ENCODE results near the gene C19orf85. TPM values are rescaled to one million over a fixed set of nuclear protein-coding genes. Genes with fewer than 3 reads are reported as not detected.

Gene C19orf85
- total and polyA plus RNA-seq, 4 donors: not detected

DNA sequence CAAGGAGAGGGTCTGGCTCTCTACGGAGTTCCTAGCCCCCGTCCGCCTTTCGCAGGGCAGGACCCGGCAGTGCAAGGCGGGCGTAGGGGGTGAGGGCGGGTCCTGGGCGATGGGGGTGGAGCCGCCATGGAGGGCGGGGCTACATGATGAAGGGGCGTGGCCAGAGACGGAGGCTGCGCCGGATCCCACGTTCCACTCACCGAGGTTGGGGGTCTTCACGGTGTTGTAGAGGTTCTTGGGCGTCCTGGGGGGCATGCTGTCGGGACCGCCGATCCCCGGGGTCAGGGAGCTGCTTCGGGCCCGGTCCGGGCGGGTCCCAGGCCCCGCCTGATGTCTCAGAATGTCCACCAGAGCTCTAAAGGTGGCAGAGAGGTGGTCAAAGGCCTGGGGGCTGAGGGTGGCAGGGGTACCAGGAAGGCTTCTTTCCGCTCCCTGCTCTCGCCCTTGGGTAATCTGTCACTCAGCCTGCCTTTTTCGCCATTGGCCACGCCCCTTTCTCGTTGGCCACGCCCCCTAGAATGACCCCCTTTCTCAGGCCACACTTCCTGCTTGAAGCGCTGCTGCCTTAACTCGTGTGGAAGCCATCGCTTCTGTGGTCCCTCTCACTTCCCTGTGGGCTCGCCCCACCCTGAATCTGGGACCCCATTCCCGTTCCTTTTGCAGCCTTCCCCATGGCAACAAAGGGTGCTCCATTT is 24.0 kb downstream of the C19orf85 start:
- peaks cover 0 to 3% (median 1%) of the 10 kb centered on the region in 4 donors for H3K4me1 ChIP-seq (ENCODE audit: control insufficient read depth in 4 of 4, insufficient read depth in 4 of 4, low read length in 3 of 4)
- H3K4me3 ChIP-seq (ENCODE audit: low read depth in 1 of 3, low read length in 3 of 3): no peak overlapping the region
- H3K27me3 ChIP-seq (ENCODE audit: control insufficient read depth in 4 of 4, insufficient read depth in 4 of 4, low read length in 3 of 4): peaks cover 11 to 21% (median 14%) of the 10 kb centered on the region in 4 donors
- TF ChIP-seq, protein P1, sequence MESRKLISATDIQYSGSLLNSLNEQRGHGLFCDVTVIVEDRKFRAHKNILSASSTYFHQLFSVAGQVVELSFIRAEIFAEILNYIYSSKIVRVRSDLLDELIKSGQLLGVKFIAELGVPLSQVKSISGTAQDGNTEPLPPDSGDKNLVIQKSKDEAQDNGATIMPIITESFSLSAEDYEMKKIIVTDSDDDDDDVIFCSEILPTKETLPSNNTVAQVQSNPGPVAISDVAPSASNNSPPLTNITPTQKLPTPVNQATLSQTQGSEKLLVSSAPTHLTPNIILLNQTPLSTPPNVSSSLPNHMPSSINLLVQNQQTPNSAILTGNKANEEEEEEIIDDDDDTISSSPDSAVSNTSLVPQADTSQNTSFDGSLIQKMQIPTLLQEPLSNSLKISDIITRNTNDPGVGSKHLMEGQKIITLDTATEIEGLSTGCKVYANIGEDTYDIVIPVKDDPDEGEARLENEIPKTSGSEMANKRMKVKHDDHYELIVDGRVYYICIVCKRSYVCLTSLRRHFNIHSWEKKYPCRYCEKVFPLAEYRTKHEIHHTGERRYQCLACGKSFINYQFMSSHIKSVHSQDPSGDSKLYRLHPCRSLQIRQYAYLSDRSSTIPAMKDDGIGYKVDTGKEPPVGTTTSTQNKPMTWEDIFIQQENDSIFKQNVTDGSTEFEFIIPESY (IDR thresholded peaks at IDR 0.05): no peak
- no peak for TF ChIP-seq RAD21 (IDR thresholded peaks at IDR 0.05)
- no peak for TF ChIP-seq SP1 (IDR thresholded peaks at IDR 0.05)
- no peak for TF ChIP-seq FOXA2 (IDR thresholded peaks at IDR 0.05)
- TF ChIP-seq HNF4A (conservative IDR thresholded peaks at IDR 0.05): no peak
- no peak for TF ChIP-seq TAF1 (conservative IDR thresholded peaks at IDR 0.05)
- TF ChIP-seq JUND (IDR thresholded peaks at IDR 0.05): no peak
- TF ChIP-seq HNF4G (IDR thresholded peaks at IDR 0.05): no peak
- no peak for TF ChIP-seq NR2F2 (IDR thresholded peaks at IDR 0.05)
- TF ChIP-seq, protein P2, sequence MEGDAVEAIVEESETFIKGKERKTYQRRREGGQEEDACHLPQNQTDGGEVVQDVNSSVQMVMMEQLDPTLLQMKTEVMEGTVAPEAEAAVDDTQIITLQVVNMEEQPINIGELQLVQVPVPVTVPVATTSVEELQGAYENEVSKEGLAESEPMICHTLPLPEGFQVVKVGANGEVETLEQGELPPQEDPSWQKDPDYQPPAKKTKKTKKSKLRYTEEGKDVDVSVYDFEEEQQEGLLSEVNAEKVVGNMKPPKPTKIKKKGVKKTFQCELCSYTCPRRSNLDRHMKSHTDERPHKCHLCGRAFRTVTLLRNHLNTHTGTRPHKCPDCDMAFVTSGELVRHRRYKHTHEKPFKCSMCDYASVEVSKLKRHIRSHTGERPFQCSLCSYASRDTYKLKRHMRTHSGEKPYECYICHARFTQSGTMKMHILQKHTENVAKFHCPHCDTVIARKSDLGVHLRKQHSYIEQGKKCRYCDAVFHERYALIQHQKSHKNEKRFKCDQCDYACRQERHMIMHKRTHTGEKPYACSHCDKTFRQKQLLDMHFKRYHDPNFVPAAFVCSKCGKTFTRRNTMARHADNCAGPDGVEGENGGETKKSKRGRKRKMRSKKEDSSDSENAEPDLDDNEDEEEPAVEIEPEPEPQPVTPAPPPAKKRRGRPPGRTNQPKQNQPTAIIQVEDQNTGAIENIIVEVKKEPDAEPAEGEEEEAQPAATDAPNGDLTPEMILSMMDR (IDR thresholded peaks at IDR 0.05; ENCODE audit: low read depth, low read length, missing input control): no peak
- TF ChIP-seq FOXA1 (IDR thresholded peaks at IDR 0.05): no peak
- TF ChIP-seq, protein P3, sequence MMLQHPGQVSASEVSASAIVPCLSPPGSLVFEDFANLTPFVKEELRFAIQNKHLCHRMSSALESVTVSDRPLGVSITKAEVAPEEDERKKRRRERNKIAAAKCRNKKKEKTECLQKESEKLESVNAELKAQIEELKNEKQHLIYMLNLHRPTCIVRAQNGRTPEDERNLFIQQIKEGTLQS (IDR thresholded peaks at IDR 0.05): no peak
- peaks cover 0 to 2% (median 1%) of the 10 kb centered on the region in 4 donors for H3K9me3 ChIP-seq (ENCODE audit: control insufficient read depth in 4 of 4, low read length in 3 of 4)
- H3K27ac ChIP-seq (ENCODE audit: low read depth in 1 of 2, low read length in 2 of 2): no peak overlapping the region
- H3K9ac ChIP-seq (ENCODE audit: low read depth in 1 of 2, low read length in 2 of 2): no peak overlapping the region
- peak; percentile 69 for DNase-seq (ENCODE audit: low spot score)
- no peaks in the 10 kb centered on the region for H3K36me3 ChIP-seq (ENCODE audit: control insufficient read depth in 4 of 4, insufficient read depth in 3 of 4, low read depth in 1 of 4, low read length in 3 of 4)
- 14% methylated on average over 39 of the region's 39 CpGs for WGBS

DNA sequence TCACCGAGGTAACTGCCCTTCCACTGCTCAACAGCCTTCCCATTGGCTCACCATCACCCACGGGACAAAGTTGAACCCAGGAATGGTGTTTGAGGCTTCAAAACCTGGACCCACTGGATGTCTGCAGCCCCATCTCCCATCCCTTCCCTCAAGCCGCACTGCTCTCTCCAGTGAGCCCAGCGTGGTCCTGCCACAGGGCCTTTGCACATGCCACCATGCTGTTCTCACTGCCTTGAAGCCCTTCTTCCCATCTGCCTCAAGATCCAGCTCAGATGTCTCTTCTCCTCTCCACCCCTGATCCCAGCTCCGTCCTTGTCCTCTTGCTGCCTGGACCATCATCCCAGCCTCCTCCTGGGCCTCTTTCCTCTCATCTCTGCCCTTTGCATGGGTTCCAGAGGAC is 25.5 kb downstream of the C19orf85 start:
- Histone ChIP-seq H3K36me3 (ENCODE audit: control insufficient read depth in 4 of 4, insufficient read depth in 3 of 4, low read depth in 1 of 4, low read length in 3 of 4) (no peaks in the 10 kb centered on the region), H3K9me3 (ENCODE audit: control insufficient read depth in 4 of 4, low read length in 3 of 4) (peaks cover 0 to 2% (median 1%) of the 10 kb centered on the region in 4 donors), H3K27ac (ENCODE audit: low read depth in 1 of 2, low read length in 2 of 2) (no peak overlapping the region), H3K9ac (ENCODE audit: low read depth in 1 of 2, low read length in 2 of 2) (no peak overlapping the region), H3K4me1 (ENCODE audit: control insufficient read depth in 4 of 4, insufficient read depth in 4 of 4, low read length in 3 of 4) (peaks cover 0 to 3% (median 1%) of the 10 kb centered on the region in 4 donors), H3K27me3 (ENCODE audit: control insufficient read depth in 4 of 4, insufficient read depth in 4 of 4, low read length in 3 of 4) (peaks cover 6 to 19% (median 11%) of the 10 kb centered on the region in 4 donors), H3K4me3 (ENCODE audit: low read depth in 1 of 3, low read length in 3 of 3) (no peak overlapping the region)
- WGBS: 66% methylated on average over 5 of the region's 5 CpGs
- peak; percentile 29 for DNase-seq (ENCODE audit: low spot score)
- TF ChIP-seq TAF1 (conservative IDR thresholded peaks at IDR 0.05) (no peak), FOXA2 (IDR thresholded peaks at IDR 0.05) (no peak), RAD21 (IDR thresholded peaks at IDR 0.05) (no peak), FOXA1 (IDR thresholded peaks at IDR 0.05) (no peak), RXRA (IDR thresholded peaks at IDR 0.05) (no peak), HNF4G (IDR thresholded peaks at IDR 0.05) (no peak), NR2F2 (IDR thresholded peaks at IDR 0.05) (no peak), HNF4A (conservative IDR thresholded peaks at IDR 0.05) (no peak)
- TF ChIP-seq, protein P4, sequence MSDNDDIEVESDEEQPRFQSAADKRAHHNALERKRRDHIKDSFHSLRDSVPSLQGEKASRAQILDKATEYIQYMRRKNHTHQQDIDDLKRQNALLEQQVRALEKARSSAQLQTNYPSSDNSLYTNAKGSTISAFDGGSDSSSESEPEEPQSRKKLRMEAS (IDR thresholded peaks at IDR 0.05): no peak
- TF ChIP-seq, protein P3 (IDR thresholded peaks at IDR 0.05): no peak

All from liver (tissue), 9 donors.